ENCODE data around the gene EVL. TPM values are rescaled to one million over a fixed set of nuclear protein-coding genes. Genes with fewer than 3 reads are reported as not detected.

The EVL gene
- total RNA-seq, 3 donors from 2014 or later: 32.0 to 42.8 (median 36.0) TPM

DNA sequence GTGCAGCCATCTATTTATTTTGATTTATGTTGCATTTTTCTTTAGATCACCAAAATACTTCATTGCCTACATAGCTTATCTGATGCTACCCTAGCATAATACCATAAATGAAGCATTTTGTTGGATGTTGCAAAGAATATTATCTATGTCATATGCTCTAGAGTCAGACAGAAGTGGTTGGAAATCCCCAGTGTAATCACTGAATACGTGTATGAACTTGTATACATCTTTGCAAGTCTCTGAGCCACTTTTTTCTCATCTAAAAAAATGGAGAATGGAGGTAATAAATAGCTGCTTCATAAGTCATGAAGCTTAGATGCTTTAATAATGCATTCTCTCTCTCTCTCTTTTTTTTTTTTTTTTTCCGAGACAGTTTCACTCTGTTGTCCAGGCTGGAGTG lies 18.5 kb downstream of the EVL start:
- ATAC-seq (no peak), DNase-seq (no peak)
- Histone ChIP-seq H3K4me3 (no peak overlapping the region), H3K36me3 (ENCODE audit: low read depth) (no peaks in the 10 kb centered on the region), H3K4me1 (ENCODE audit: low read depth) (peaks cover 8% of the 10 kb centered on the region), H3K9me3 (no peaks in the 10 kb centered on the region)
- no peak for TF ChIP-seq CTCF (IDR thresholded peaks at IDR 0.05)
- intact Hi-C loops (cut with DNase I, micrococcal nuclease): no loop called here

DNA sequence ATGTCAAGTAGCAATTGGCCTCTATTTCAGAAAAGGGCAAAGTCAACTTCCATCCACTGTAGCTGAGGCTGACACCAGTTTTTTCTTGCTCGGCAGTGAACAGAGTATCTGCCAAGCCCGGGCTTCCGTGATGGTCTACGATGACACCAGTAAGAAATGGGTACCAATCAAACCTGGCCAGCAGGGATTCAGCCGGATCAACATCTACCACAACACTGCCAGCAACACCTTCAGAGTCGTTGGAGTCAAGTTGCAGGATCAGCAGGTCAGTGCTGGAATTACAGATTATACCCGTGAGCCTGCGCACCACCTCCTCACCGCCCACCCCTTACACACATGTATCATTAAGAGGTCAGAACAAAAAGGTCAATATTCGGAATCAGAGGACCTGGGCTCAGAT lies 19.4 kb downstream of the EVL start:
- no peak for ATAC-seq
- intact Hi-C loops (cut with DNase I, micrococcal nuclease): no loop called here
- TF ChIP-seq CTCF (IDR thresholded peaks at IDR 0.05): no peak
- no peak for DNase-seq
- peaks cover 8% of the 10 kb centered on the region for H3K4me1 ChIP-seq (ENCODE audit: low read depth)
- no peaks in the 10 kb centered on the region for H3K36me3 ChIP-seq (ENCODE audit: low read depth)
- no peak overlapping the region for H3K4me3 ChIP-seq
- no peaks in the 10 kb centered on the region for H3K9me3 ChIP-seq

GRCh38 chr14:100085462-100085861 lies 20.2 kb downstream of the EVL start:
- ATAC-seq (no peak), DNase-seq (no peak)
- no peak for TF ChIP-seq CTCF (IDR thresholded peaks at IDR 0.05)
- Histone ChIP-seq H3K4me1 (ENCODE audit: low read depth) (peaks cover 5% of the 10 kb centered on the region), H3K4me3 (no peak overlapping the region), H3K9me3 (no peaks in the 10 kb centered on the region), H3K36me3 (ENCODE audit: low read depth) (no peaks in the 10 kb centered on the region)
- intact Hi-C loops (cut with DNase I, micrococcal nuclease): no loop called here

- H3K9me3 ChIP-seq: no peaks in the 10 kb centered on the region
- ATAC-seq (no peak), DNase-seq (no peak)
- no peaks in the 10 kb centered on the region for H3K36me3 ChIP-seq (ENCODE audit: low read depth)
- no peak overlapping the region for H3K4me3 ChIP-seq
- TF ChIP-seq CTCF (IDR thresholded peaks at IDR 0.05): no peak
- H3K4me1 ChIP-seq (ENCODE audit: low read depth): peaks cover 5% of the 10 kb centered on the region
- intact Hi-C loops (cut with DNase I, micrococcal nuclease): no loop called here
These were observed 21.1 kb downstream of the EVL start for GRCh38 chr14:100086361-100086760.

DNA sequence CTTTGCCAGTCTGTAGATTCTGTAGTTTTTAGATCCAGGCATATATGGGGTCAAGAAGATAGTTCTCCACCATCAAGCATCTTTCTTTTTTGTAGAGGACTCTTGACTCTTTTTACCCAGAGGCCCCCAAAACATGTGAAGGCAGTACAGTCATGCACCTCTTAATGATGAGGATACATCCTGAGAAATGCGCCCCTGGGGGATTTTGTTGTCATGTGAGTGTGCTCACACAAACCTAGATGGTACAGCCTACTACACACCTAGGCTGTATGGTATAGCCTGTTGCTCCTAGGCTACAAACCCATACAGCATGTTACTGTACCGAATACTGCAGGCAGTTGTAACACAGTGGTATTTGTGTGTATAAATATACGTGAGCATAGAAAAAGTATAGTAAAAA lies 23.0 kb downstream of the EVL start:
- no peaks in the 10 kb centered on the region for H3K9me3 ChIP-seq
- intact Hi-C loops (cut with DNase I, micrococcal nuclease): no loop called here
- no peak for DNase-seq
- TF ChIP-seq CTCF (IDR thresholded peaks at IDR 0.05): no peak
- peaks cover 5% of the 10 kb centered on the region for H3K4me1 ChIP-seq (ENCODE audit: low read depth)
- no peaks in the 10 kb centered on the region for H3K36me3 ChIP-seq (ENCODE audit: low read depth)
- no peak for ATAC-seq
- H3K4me3 ChIP-seq: no peak overlapping the region

DNA sequence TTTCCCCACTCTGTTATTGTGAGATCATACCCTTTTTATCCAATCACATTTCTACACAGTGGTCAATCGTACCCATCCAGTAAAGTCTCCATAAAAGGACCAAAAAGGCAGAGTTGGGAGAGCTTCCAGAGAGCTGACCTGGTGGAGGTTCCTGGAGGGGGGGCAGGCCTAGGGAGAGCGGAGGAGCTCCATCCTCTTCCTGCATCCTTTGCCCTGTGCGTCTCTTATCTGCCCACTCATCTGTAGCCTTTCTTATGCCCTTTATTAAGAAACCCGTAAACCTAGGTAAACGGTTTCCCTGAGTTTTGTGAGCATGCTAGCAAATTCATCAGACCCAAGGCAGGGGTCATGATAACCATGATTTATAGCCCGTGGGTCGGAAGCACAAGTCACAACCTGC lies 26.2 kb downstream of the EVL start:
- H3K36me3 ChIP-seq (ENCODE audit: low read depth): no peaks in the 10 kb centered on the region
- DNase-seq (no peak), ATAC-seq (no peak)
- H3K4me3 ChIP-seq: no peak overlapping the region
- no peaks in the 10 kb centered on the region for H3K9me3 ChIP-seq
- intact Hi-C loops (cut with DNase I, micrococcal nuclease): no loop called here
- no peak for TF ChIP-seq CTCF (IDR thresholded peaks at IDR 0.05)
- no peaks in the 10 kb centered on the region for H3K4me1 ChIP-seq (ENCODE audit: low read depth)
